GM19468 (cell line): ENCODE results near the gene STIP1.
"Not testable (repeated sequence)": the region's sequence is repeated elsewhere in the genome, so short reads cannot be mapped to it uniquely, and the experiment has no call there.

Source experiments
- ATAC-seq: cut with Tn5 transposase; IDR thresholded peaks from one replicate; pipeline ENCODE4 v1.9.1; 2021; ENCODE audit warnings: mild to moderate bottlenecking, moderate library complexity, moderate number of reproducible peaks; ENCODE audit not compliant: unreplicated experiment; ENCODE audit errors: extremely low read depth

Gene STIP1

GRCh38 chr11:64157631-64158394 lies 28.2 kb upstream of the STIP1 start:
- ATAC-seq, result no peak

DNA sequence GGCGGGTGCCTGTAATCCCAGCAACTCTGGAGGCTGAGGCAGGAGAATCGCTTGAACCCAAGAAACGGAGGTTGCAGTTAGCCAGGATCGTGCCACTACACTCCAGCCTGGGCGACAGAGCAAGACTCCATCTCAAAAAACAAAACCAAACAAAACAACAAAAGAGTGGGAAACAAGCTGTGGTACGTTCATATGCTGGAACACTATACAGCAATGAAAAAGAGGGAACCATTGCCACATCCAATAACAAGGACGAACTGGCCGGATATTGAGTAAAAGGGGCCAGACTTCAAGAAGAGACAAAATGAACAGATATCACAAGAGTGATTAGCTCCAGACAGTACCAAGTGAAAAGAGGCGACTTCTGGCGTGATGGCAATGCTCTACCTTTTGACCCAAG lies 24.9 kb upstream of the STIP1 start:
- ATAC-seq, result no peak

- not testable (repeated sequence) for ATAC-seq
Measured at GRCh38 chr11:64162769-64163168, 23.2 kb upstream of the STIP1 start.

GRCh38 chr11:64163951-64164350 lies 22.0 kb upstream of the STIP1 start:
- ATAC-seq, result no peak

- ATAC-seq, result no peak
Measured at GRCh38 chr11:64164392-64165312, 21.3 kb upstream of the STIP1 start.

- no peak for ATAC-seq
Measured at GRCh38 chr11:64165481-64165841, 20.5 kb upstream of the STIP1 start.

DNA sequence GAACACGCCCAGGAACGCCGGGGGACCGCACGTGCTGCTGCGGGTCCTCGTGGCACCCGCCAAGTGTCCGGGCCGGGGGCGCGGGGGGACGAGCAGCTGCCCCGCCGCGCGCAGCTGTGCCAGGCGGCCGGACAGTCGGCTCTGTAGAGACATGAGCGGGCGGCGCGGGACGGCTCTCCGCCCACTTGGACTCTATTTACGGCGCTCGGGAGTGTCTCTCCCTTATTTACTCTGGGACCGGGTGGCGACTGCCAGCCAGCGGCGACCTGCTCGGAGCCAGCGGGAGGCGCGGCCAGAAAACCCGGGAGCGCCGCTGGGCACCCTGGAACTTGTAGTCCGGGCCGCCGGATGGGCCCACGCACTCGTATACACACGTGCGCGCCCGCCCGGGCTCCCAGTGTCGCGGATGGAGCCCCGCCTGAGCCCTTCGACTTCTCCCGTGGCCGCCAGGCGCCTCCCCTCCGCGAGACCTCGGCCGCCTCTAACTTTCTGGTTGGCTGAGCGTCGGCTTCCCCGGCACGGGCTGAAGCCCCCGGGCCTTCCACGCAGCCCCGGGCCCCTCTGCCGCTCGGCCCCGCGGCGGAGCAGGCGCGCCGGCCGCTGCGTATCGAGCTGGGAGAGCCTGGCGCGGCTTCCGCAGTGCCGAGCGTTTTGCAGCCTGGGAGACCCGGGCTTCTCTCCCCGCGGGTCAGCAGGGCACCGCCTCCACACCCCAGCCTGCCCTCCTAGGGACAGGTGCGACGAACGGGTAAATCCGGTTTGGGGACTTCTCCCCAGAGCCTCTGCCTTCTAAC lies 19.9 kb upstream of the STIP1 start, which contains the start of gene MACROD1:
Gene MACROD1 (minus strand): TSS at position 272 of the 794 bp plus-strand sequence. CDS start 119 bp downstream, at position 153.
- no peak for ATAC-seq

- ATAC-seq, result no peak
Measured at GRCh38 chr11:64170419-64170818, 15.6 kb upstream of the STIP1 start.

GRCh38 chr11:64173616-64174355 lies 12.2 kb upstream of the STIP1 start:
- ATAC-seq, result no peak

DNA sequence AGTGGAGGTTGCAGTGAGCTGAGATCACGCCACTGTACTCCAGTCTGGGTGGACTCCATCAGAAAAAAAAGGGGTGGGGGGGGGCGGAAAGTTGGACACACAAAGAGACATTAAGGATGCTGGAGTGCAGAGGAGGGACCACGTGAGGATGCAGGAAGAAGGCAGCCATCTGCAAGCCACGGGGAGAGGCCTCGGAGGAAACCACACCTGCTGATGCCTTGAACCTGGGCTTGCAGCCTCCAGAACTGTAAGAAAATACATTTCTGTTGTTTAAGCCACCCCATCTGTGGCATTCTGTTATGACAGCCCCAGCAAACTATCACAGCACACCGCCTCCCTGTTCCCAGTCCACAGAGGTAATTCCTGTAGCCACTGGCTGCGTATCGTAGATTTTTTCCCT lies 9.2 kb upstream of the STIP1 start:
- no peak for ATAC-seq

DNA sequence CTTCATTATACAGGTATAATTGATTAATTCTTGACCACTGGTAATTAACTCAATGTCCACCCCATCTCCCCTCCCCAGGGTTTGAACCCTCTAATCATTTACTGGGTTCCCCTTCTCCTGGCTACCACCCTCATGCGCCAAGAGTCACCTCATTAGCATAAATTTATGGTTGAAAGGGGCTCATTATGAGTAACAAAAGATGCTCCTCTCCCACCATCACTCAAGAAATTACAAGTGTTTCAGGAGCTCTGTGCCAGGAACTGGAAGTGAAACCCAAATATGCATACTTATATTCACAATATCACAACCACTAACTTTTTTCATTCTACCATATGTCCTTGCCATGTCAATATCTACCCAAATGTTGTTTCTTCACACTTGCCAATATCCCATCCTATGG lies 7.8 kb upstream of the STIP1 start:
- ATAC-seq, result no peak

DNA sequence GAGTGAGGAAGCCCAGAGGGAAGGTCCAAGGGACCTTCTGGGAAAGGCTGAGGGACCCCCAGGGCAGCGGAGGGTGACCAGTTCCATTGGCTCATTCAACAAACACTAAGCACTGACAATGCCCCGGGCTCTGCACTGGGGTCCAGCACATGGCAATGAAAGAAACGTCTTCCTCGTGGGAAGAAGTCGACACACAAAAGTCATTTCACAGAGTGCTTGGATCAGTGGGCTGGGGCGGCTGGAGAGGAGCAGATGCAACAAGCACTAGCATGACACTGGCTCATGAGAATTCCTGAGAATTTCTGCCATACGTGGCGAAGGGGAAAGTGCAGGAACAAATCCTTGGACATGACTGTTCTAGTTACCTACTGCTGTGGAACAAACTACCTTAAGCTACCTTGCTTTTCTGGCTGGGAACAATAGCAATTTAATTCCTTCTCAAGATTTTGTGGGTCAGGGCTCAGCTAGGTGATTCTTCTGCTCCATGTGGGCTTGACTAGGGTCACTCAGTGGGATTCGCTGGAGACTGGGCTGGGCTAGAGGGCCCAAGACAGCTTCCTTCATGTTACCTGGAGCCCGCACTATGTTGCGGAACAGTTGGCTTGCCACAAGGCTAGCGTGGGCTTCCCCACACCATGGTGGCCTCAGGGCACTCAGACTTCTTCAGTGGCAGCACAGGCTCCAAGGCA lies 6.9 kb upstream of the STIP1 start:
- no peak for ATAC-seq

DNA sequence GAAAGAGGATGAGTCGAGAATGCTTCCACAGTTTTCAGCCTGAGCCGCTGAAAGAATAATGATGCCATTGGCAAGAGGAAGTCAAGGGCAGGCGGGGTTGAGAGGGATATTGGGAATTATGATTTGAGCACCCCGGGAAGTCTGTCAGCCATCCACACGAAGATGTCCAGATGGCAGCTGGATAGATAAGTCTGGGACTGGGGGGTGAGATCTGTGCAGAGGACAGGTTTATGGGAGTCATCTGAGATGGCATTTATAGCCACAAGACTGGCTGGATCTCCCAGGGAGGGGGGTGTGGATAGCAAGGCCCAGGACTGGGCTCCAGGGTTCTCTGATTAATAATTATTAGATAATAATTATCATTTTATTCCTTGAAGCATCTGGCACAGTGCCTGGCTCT lies 5.1 kb upstream of the STIP1 start:
- no peak for ATAC-seq

DNA sequence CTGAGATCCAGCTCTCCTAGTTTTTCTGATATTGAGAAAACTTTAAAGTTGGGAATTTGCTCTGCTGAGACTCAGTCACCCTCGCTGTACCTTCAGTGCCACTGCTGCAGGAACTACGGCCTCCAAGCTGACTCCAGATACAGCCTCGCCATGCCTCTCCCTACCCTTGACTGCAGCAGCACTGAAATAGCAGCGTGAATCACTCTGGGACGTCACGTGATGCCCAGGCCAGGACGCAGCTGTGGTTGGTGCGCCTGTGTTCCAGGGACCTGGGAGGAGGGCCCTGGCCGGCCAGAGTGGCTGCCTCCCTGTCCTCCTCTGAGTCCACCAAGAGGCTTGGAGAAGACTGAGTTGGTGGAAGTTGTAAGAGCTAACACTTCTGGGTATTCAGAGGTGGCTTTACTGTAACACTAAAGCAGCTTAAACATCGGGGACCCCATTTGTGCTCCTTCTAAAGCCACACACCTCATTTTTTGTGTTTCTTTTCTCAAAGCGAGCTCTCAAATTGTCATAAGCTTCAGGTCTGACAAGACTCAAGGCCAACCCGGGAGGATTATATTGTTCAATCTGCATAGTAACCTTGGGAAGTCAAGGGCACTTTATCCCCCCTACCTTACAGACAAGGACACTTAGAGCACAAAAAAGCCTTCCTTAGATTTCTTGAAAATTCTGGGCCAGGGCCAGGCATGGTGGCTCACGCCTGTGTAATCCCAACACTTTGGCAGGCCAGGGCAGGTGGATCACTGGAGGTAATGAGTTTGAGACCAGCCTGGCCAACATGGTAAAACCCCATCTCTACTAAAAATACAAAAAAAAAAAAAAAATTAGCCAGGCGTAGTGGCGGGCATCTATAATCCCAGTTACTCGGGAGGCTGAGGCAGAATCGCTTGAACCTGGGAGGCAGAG lies 4.2 kb upstream of the STIP1 start:
- no peak for ATAC-seq

- ATAC-seq, result no peak
Measured at GRCh38 chr11:64183890-64184289, 2.1 kb upstream of the STIP1 start.

DNA sequence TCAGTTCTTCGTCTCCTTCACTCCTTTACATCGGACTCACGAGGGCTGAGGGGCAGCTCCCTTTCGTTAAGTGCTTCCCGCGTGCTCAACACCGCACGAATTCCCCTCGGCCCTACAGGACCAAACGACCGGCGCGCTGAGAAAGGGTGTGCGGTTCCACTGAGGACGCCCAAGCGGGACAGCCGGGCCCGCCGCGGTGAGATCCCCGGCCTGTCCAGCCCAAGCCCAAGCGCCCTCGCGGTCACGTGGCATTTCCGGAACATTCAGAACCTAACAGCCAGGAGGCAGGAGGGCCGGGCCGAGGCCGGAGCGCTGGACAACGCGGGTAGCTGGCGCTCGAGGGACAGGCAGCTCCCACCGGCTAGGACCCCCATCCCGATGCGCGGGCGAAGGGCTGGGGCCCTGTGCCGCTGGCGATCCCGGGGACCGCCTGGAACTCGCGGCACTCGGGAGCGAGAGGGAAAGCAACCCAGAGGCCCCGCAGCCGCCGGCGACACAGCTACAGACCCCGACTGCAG lies 737 bp upstream of the STIP1 start:
- no peak for ATAC-seq

- no peak for ATAC-seq
Measured at GRCh38 chr11:64186492-64187165, 658 bp downstream of the STIP1 start.

- ATAC-seq, result no peak
Measured at GRCh38 chr11:64192434-64192833, 6.5 kb downstream of the STIP1 start.
